Gastroesophageal sphincter (tissue), 4 donors: ENCODE data around the gene PLA2G4A. TPM values are rescaled to one million over a fixed set of nuclear protein-coding genes. Genes with fewer than 3 reads are reported as not detected.

Experiments
- ATAC-seq: fragments of 150-250 bp; one replicate; pipeline ENCODE4 v1.9.1; 2016; ENCODE audit warnings: mild to moderate bottlenecking, moderate library complexity
- H3K27ac ChIP-seq, 4 donors: fragments of 200-600 bp; sonication (generic) in 3 of 4; 1 replicate in 3 of 4; 2 replicates in 1 of 4; pipeline ENCODE4 v1.5.1; 2016 to 2019
- H3K27me3 ChIP-seq: fragments of 200-600 bp; sonication (generic); one replicate; pipeline ENCODE4 v1.5.1; 2019
- H3K36me3 ChIP-seq, 2 donors: fragments of 200-600 bp; sonication (generic); one replicate each; pipeline ENCODE4 v1.5.1; 2019; ENCODE audit warnings: control low read depth in 1 of 2
- H3K4me1 ChIP-seq, 3 donors: fragments of 200-600 bp; sonication (generic); 1 replicate in 2 of 3; 2 replicates in 1 of 3; pipeline ENCODE4 v1.5.1; 2016 to 2019; ENCODE audit warnings: control low read depth in 2 of 3
- H3K4me3 ChIP-seq, 2 donors: fragments of 200-600 bp; sonication (generic); one replicate each; pipeline ENCODE4 v1.5.1; 2019; ENCODE audit warnings: mild to moderate bottlenecking in 1 of 2, moderate library complexity in 1 of 2
- H3K9me3 ChIP-seq, 3 donors: fragments of 200-600 bp; sonication (generic); one replicate each; pipeline ENCODE4 v1.5.1; 2017 to 2019; ENCODE audit warnings: control low read depth in 2 of 3
- CTCF ChIP-seq, 4 experiments: fragments of 200-600 bp in 2 of 4; fragments of 450-650 bp in 2 of 4; sonication (generic) in 1 of 4; IDR thresholded peaks; one replicate each; pipeline ENCODE4 v1.5.1; 2017 to 2019; ENCODE audit warnings: antibody characterized with exemption in 4 of 4, mild to moderate bottlenecking in 2 of 4, moderate library complexity in 2 of 4
- EP300 ChIP-seq: sonication (generic); formaldehyde crosslinking; IDR thresholded peaks from one replicate; pipeline ENCODE4 v1.6.1; 2017; ENCODE audit warnings: antibody characterized with exemption, mild to moderate bottlenecking
- POLR2A ChIP-seq, 2 donors: fragments of 450-650 bp; IDR thresholded peaks; one replicate each; pipeline ENCODE4 v1.6.1; 2017; ENCODE audit warnings: antibody characterized with exemption in 2 of 2, mild to moderate bottlenecking in 2 of 2, moderate library complexity in 1 of 2
- POLR2AphosphoS5 ChIP-seq: sonication (generic); formaldehyde crosslinking; IDR thresholded peaks from one replicate; pipeline ENCODE4 v1.6.1; 2017; ENCODE audit warnings: antibody characterized with exemption
- WGBS, 2 donors: methylation state at CpG; one replicate each; pipeline ENCODE4 v1.1.5; 2018; ENCODE audit warnings: low coverage in 1 of 2; 5-methylcytosine and 5-hydroxymethylcytosine counted together
- total RNA-seq, 4 donors: library from RNA; depleted of rRNA; stranded (reverse); fragments of >200 nt; gene quantifications; one replicate each; pipeline ENCODE4 v1.1.0, GENCODE V29; 2016

Gene PLA2G4A
- total RNA-seq, 4 donors from 2014 or later, result 3.6 to 9.7 (median 5.0) TPM

- WGBS, 2 donors, result 0 to 25% methylated on average over 2 to 3 of the region's 3 CpGs
Measured at GRCh38 chr1:186845576-186846210, 16.9 kb downstream of the PLA2G4A start.

GRCh38 chr1:186848509-186849130 is 19.9 kb downstream of the PLA2G4A start:
- Histone ChIP-seq H3K4me3 (no peak overlapping the region), H3K9me3 (no peaks in the 10 kb centered on the region), H3K4me1 (peaks cover 0 to 9% (median 0%) of the 10 kb centered on the region in 3 donors), H3K36me3 (no peaks in the 10 kb centered on the region), H3K27ac (no peak overlapping the region), H3K27me3 (no peaks in the 10 kb centered on the region)
- TF ChIP-seq CTCF (IDR thresholded peaks at IDR 0.05), result no peak
- TF ChIP-seq EP300, result no peak
- no peak for TF ChIP-seq POLR2AphosphoS5
- no peak for TF ChIP-seq POLR2A (IDR thresholded peaks at IDR 0.05)
- ATAC-seq, result no peak

More at GRCh38 chr1:186845576-186846210, 16.9 kb downstream of the PLA2G4A start:
- no peak for ATAC-seq
- Histone ChIP-seq H3K4me3 (no peak overlapping the region), H3K27ac (no peak overlapping the region), H3K36me3 (no peaks in the 10 kb centered on the region), H3K4me1 (peaks cover 0 to 17% (median 0%) of the 10 kb centered on the region in 3 donors), H3K9me3 (no peaks in the 10 kb centered on the region), H3K27me3 (no peaks in the 10 kb centered on the region)
- no peak for TF ChIP-seq POLR2AphosphoS5
- no peak for TF ChIP-seq EP300
- no peak for TF ChIP-seq POLR2A (IDR thresholded peaks at IDR 0.05)
- TF ChIP-seq CTCF (IDR thresholded peaks at IDR 0.05), result no peak

- no peaks in the 10 kb centered on the region for H3K36me3 ChIP-seq
- no peaks in the 10 kb centered on the region for H3K9me3 ChIP-seq
- 83 to 85% methylated on average over 3 to 5 of the region's 5 CpGs for WGBS, 2 donors
- H3K27ac ChIP-seq, result no peak overlapping the region
- peaks cover 0 to 9% (median 0%) of the 10 kb centered on the region in 3 donors for H3K4me1 ChIP-seq
- no peak for ATAC-seq
- no peaks in the 10 kb centered on the region for H3K27me3 ChIP-seq
- H3K4me3 ChIP-seq, result no peak overlapping the region
- TF ChIP-seq POLR2AphosphoS5 (no peak), POLR2A (IDR thresholded peaks at IDR 0.05) (no peak), CTCF (IDR thresholded peaks at IDR 0.05) (no peak), EP300 (no peak)
Measured at GRCh38 chr1:186849271-186849671, 20.5 kb downstream of the PLA2G4A start.

GRCh38 chr1:186849826-186850225 is 21.1 kb downstream of the PLA2G4A start:
- no peak overlapping the region for H3K27ac ChIP-seq

More at GRCh38 chr1:186849826-186850225, 21.1 kb downstream of the PLA2G4A start:
- ATAC-seq, result no peak
- Histone ChIP-seq H3K4me1 (peaks cover 0 to 9% (median 0%) of the 10 kb centered on the region in 3 donors), H3K27me3 (no peaks in the 10 kb centered on the region), H3K36me3 (no peaks in the 10 kb centered on the region), H3K9me3 (no peaks in the 10 kb centered on the region), H3K4me3 (no peak overlapping the region)
- no peak for TF ChIP-seq POLR2AphosphoS5
- no peak for TF ChIP-seq POLR2A (IDR thresholded peaks at IDR 0.05)
- TF ChIP-seq EP300, result no peak
- TF ChIP-seq CTCF (IDR thresholded peaks at IDR 0.05), result no peak
